Right lobe of liver (tissue), 6 donors: ENCODE data around the gene PPME1. TPM values are rescaled to one million over a fixed set of nuclear protein-coding genes. Genes with fewer than 3 reads are reported as not detected.

Source experiments
- ATAC-seq, 4 donors: fragments of 200-7000 bp; cut with Tn5 transposase; one replicate each; pipeline ENCODE4 v1.9.1; 2020; ENCODE audit warnings: mild to moderate bottlenecking in 4 of 4, moderate library complexity in 4 of 4
- DNase-seq, 3 donors: peaks; one replicate each; pipeline ENCODE4 v3.0.0-alpha.2; 2020
- H3K27ac ChIP-seq, 3 donors: fragments of 200-600 bp; one replicate each; pipeline ENCODE4 v1.8.0; 2022
- H3K27me3 ChIP-seq, 2 donors: fragments of 200-600 bp; one replicate each; pipeline ENCODE4 v1.8.0; 2022
- H3K36me3 ChIP-seq, 4 donors: fragments of 200-600 bp; sonication (generic) in 1 of 4; one replicate each; pipeline versions ENCODE4 v1.5.1 to v1.8.0; 2017 to 2022; ENCODE audit warnings: control low read depth in 1 of 4
- H3K4me1 ChIP-seq, 4 donors: fragments of 200-600 bp; sonication (generic) in 1 of 4; one replicate each; pipeline versions ENCODE4 v1.5.1 to v1.8.0; 2017 to 2022; ENCODE audit warnings: control low read depth in 1 of 4
- H3K4me3 ChIP-seq, 3 donors: fragments of 200-600 bp; one replicate each; pipeline ENCODE4 v1.8.0; 2022
- H3K9me3 ChIP-seq, 4 donors: fragments of 200-600 bp; sonication (generic) in 1 of 4; one replicate each; pipeline versions ENCODE4 v1.5.1 to v1.8.0; 2017 to 2022; ENCODE audit warnings: control low read depth in 1 of 4
- POLR2A ChIP-seq: fragments of 450-650 bp; IDR thresholded peaks from one replicate; pipeline ENCODE4 v1.6.1; 2017; ENCODE audit warnings: antibody characterized with exemption, mild to moderate bottlenecking
- WGBS: methylation state at CpG from one replicate; pipeline ENCODE4 v1.1.6; 2018; ENCODE audit warnings: low coverage, low lambda C conversion rate; ENCODE audit not compliant: insufficient coverage; ENCODE audit errors: missing lambda C conversion rate; 5-methylcytosine and 5-hydroxymethylcytosine counted together
- intact Hi-C, 2 donors: fragments of 100-400 bp; cut with DNase I; formaldehyde crosslinking; loops; one replicate each; pipeline versions ENCODE4 v1.11.2 to v1.14.1; 2022
- total RNA-seq, 6 experiments: library from RNA; depleted of rRNA in 2 of 6; stranded (reverse); fragments of >200 nt in 2 of 6; fragmentation: NEBNext Ultra II Directional in 3 of 6; extraction: Animal tissue kit (Norgen Biotek cat#: 25700) in 3 of 6; gene quantifications; one replicate each; pipeline versions ENCODE4 v1.1.0 to v1.2.4, GENCODE V29; 2016 to 2023
- TF ChIP-seq, protein P1 (sequence below), 4 donors: fragments of 200-600 bp in 3 of 4; fragments of 450-650 bp in 1 of 4; IDR thresholded peaks; one replicate each; pipeline versions ENCODE4 v1.5.1 to v1.8.0; 2016 to 2022; ENCODE audit warnings: antibody characterized with exemption in 4 of 4, mild to moderate bottlenecking in 2 of 4
- donor health status: DM: no; HTN: yes; CAD: no.
- donor health status: DM: no; HTN: no; CAD: no.
- donor health status: DM: no; HTN: no; CAD: no.
- donor health status: DM: no; HTN: yes; CAD: no.
- donor health status: DM: no; HTN: yes; CAD: no.

PPME1 gene
- total RNA-seq, 6 experiments from 2014 or later, result 8.9 to 18.9 (median 13.0) TPM

DNA sequence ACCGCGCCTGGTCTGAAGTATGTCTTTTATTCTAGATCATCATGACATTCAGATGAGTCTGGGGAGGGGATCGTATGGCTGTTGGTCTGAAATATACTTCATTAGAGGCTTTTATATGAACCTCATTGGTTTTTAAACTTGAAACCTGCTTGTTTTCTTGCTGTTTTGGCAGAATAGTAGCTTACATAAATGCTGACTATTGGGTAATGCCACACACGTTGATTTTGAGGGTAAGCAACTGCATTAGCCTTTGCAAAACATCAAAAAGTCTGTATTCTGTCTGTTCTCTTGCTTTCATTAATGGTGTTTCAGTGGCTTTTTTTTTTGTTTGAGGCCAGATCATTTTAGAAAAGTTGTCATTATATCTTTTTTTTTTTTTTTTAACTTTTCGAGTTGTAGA lies 14.2 kb downstream of the PPME1 start:
- intact Hi-C loops, result no loop called here
- 72% methylated on average over 5 of the region's 5 CpGs for whole genome bisulfite sequencing
- Histone ChIP-seq H3K27ac (no peak overlapping the region), H3K27me3 (no peaks in the 10 kb centered on the region), H3K9me3 (no peaks in the 10 kb centered on the region), H3K36me3 (no peaks in the 10 kb centered on the region), H3K4me3 (no peak overlapping the region), H3K4me1 (no peaks in the 10 kb centered on the region)
- no peak for ATAC-seq
- TF ChIP-seq POLR2A, result no peak
- TF ChIP-seq, protein P1, sequence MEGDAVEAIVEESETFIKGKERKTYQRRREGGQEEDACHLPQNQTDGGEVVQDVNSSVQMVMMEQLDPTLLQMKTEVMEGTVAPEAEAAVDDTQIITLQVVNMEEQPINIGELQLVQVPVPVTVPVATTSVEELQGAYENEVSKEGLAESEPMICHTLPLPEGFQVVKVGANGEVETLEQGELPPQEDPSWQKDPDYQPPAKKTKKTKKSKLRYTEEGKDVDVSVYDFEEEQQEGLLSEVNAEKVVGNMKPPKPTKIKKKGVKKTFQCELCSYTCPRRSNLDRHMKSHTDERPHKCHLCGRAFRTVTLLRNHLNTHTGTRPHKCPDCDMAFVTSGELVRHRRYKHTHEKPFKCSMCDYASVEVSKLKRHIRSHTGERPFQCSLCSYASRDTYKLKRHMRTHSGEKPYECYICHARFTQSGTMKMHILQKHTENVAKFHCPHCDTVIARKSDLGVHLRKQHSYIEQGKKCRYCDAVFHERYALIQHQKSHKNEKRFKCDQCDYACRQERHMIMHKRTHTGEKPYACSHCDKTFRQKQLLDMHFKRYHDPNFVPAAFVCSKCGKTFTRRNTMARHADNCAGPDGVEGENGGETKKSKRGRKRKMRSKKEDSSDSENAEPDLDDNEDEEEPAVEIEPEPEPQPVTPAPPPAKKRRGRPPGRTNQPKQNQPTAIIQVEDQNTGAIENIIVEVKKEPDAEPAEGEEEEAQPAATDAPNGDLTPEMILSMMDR (IDR thresholded peaks at IDR 0.05), result no peak
- DNase-seq, result no peak

DNA sequence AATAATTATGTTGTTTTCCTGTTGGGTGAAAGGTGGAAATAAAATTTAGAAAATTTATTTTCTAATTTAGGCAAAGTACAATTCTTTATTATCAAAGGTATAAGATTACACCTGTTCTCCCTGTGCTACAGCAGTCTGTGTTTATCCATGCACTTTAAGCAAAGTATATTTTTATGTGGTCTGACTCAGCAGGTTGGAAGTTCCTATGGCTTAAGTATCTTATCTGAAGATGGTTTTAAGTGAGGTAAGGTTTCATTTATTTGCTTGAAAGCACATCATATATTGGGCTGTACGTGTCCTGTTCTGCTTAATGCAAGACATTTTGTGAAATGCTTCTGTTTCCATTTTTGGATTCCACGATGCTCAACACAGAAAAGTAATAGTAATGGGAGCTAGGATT lies 14.6 kb downstream of the PPME1 start:
- no peak for TF ChIP-seq POLR2A
- TF ChIP-seq, protein P1 (IDR thresholded peaks at IDR 0.05), result no peak
- Histone ChIP-seq H3K4me1 (no peaks in the 10 kb centered on the region), H3K27me3 (no peaks in the 10 kb centered on the region), H3K27ac (no peak overlapping the region), H3K36me3 (no peaks in the 10 kb centered on the region), H3K4me3 (no peak overlapping the region), H3K9me3 (no peaks in the 10 kb centered on the region)
- ATAC-seq, result no peak
- intact Hi-C loops, result no loop called here
- DNase-seq, result no peak
- 96% methylated on average over 2 of the region's 2 CpGs for WGBS

DNA sequence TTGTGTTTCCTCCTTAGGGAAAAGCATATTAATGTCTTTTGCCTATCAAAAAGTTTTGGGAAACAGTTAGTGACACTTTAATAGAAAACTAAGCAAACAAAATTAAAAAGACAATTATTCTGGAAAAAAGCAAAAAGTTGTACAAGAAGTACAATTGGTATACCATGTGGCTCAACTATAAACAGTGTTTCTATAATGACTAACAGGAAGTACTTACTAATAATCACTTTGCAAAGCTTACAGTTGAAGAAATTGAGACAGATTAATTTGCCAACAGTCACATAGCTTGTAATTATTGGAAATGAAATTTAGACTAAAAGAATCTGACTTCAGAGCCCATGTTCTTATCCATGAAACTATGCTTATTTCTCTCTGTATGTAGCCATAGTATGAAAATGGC lies 24.7 kb downstream of the PPME1 start:
- DNase-seq (no peak), ATAC-seq (no peak)
- Histone ChIP-seq H3K27me3 (no peaks in the 10 kb centered on the region), H3K9me3 (no peaks in the 10 kb centered on the region), H3K4me1 (no peaks in the 10 kb centered on the region), H3K27ac (no peak overlapping the region), H3K4me3 (no peak overlapping the region), H3K36me3 (no peaks in the 10 kb centered on the region)
- TF ChIP-seq POLR2A, result no peak
- TF ChIP-seq, protein P1 (IDR thresholded peaks at IDR 0.05), result no peak
- intact Hi-C loops, result no loop called here

DNA sequence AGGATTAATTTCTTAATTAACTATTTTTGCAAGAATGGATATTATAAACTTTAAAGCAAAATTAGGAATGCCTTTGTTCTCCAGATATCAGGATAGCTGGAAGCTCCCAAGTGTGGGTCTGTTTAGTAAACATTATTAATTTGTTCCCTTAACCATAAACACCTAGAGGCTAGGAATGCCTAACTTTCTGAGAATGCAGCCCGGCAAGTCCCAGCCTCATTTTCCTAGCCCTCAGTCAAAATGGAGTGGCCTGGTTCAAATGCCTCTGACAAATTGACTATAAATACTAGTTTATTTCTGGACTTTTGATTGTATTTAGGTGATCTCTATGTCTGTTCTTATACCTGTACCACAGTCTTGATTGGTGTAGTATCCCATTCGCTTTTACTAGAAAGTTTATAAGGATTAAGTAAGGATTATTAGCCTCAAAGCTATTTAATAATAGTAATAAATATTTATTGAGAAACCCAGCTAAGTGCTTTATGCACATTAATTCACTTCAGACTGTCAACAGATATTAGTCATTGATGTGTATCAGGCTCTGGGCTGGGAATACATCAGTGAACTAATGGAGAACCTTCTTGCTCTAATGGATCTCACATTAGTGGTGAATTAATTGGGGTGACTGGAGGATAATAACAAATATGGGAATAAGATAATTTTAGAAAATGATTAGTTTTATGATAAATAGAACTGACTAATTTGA lies 25.8 kb downstream of the PPME1 start:
- no peak overlapping the region for H3K27ac ChIP-seq
- no peaks in the 10 kb centered on the region for H3K27me3 ChIP-seq
- H3K4me3 ChIP-seq, result no peak overlapping the region
- WGBS, result 89% methylated on average over 2 of the region's 2 CpGs
- DNase-seq (no peak), ATAC-seq (no peak)
- H3K4me1 ChIP-seq, result no peaks in the 10 kb centered on the region
- no peak for TF ChIP-seq POLR2A
- TF ChIP-seq, protein P1 (IDR thresholded peaks at IDR 0.05), result no peak
- H3K9me3 ChIP-seq, result no peaks in the 10 kb centered on the region
- intact Hi-C loops, result no loop called here
- H3K36me3 ChIP-seq, result no peaks in the 10 kb centered on the region

DNA sequence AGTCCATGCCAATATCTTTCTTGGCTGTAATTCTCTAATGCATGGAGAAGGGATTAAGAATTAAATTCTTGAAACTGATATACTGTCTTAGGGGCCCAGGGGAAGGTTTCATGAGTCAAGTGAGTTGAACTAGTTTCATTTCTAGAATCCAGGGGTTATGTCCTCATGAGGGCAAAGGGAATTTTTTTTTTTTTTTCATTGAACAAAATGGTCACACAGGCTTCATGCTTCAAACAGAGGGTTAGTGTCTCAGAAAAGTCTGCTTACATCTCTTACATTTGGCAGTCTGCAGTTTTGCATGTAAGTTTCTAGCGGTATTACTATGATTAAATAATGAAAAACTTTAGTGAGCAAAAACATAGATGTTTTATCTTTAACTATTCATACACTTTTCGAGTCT lies 32.9 kb downstream of the PPME1 start:
- H3K27ac ChIP-seq, result no peak overlapping the region
- no peaks in the 10 kb centered on the region for H3K9me3 ChIP-seq
- ATAC-seq (no peak), DNase-seq (no peak)
- no peaks in the 10 kb centered on the region for H3K4me1 ChIP-seq
- 76% methylated on average over 2 of the region's 2 CpGs for WGBS
- H3K36me3 ChIP-seq, result peaks cover 0 to 14% (median 0%) of the 10 kb centered on the region in 4 donors
- TF ChIP-seq, protein P1 (IDR thresholded peaks at IDR 0.05), result no peak
- TF ChIP-seq POLR2A, result no peak
- no peak overlapping the region for H3K4me3 ChIP-seq
- no peaks in the 10 kb centered on the region for H3K27me3 ChIP-seq
- intact Hi-C loops, result no loop called here
